Measurements from ENCODE around the gene RABGAP1L.
A peak's percentile ranks its signal among the peaks of the same experiment; 100 is the strongest.

The RABGAP1L gene

GRCh38 chr1:174296309-174296708 lies 137.0 kb downstream of the RABGAP1L start:
- Histone ChIP-seq H3K36me3 (ENCODE audit: low read length) (peaks cover 60% of the 10 kb centered on the region), H3K27ac (ENCODE audit: low read depth, low read length) (no peak overlapping the region)

DNA sequence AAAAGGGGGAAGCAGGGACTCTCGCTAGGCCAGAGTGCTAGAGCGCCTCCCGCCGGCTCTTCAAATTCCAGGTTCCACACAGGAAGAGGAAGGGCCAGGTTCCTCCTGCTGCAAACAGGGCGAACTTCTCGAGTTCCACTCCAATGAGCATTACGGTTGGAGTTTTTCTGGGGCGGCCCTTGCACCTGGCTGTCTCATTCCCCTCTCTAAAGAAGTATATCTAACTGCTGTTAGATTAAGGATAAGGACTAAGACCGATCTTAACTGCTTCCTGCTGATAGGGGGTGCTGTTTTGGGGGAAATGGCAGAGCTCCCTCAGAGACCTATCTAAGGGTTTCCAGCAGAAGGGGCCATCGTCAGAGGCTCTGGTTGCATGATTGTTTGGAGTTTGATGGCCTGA lies 138.0 kb downstream of the RABGAP1L start:
- Histone ChIP-seq H3K9me2 (replicated peaks; ENCODE audit: insufficient read depth, low read length) (no peaks in the 10 kb centered on the region), H3K4me3 (ENCODE audit: insufficient read depth, low read length, poor library complexity, severe bottlenecking) (no peak overlapping the region), H2AFZ (ENCODE audit: low read depth, low read length, severe bottlenecking) (no peak overlapping the region), H3F3A (ENCODE audit: insufficient read depth) (peaks cover under 1% of the 10 kb centered on the region), H3K9me3 (ENCODE audit: insufficient read depth, low read length) (peaks cover 29% of the 10 kb centered on the region), H3K9ac (ENCODE audit: low read length) (no peak overlapping the region), H4K20me1 (ENCODE audit: low read depth, low read length) (no peaks in the 10 kb centered on the region), H3K27ac (ENCODE audit: low read depth, low read length) (no peak overlapping the region), H3K4me2 (ENCODE audit: low read depth, low read length, poor library complexity, severe bottlenecking) (no peak overlapping the region), H3K27me3 (ENCODE audit: low read length) (no peaks in the 10 kb centered on the region), H3K36me3 (ENCODE audit: low read length) (peaks cover 65% of the 10 kb centered on the region), H3K79me2 (ENCODE audit: insufficient read depth, low read length) (peaks cover 67% of the 10 kb centered on the region)
- no peak for TF ChIP-seq EZH2phosphoT487 (conservative IDR thresholded peaks at IDR 0.05; ENCODE audit: low read length)
- TF ChIP-seq, protein P1, sequence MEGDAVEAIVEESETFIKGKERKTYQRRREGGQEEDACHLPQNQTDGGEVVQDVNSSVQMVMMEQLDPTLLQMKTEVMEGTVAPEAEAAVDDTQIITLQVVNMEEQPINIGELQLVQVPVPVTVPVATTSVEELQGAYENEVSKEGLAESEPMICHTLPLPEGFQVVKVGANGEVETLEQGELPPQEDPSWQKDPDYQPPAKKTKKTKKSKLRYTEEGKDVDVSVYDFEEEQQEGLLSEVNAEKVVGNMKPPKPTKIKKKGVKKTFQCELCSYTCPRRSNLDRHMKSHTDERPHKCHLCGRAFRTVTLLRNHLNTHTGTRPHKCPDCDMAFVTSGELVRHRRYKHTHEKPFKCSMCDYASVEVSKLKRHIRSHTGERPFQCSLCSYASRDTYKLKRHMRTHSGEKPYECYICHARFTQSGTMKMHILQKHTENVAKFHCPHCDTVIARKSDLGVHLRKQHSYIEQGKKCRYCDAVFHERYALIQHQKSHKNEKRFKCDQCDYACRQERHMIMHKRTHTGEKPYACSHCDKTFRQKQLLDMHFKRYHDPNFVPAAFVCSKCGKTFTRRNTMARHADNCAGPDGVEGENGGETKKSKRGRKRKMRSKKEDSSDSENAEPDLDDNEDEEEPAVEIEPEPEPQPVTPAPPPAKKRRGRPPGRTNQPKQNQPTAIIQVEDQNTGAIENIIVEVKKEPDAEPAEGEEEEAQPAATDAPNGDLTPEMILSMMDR (IDR thresholded peaks at IDR 0.05; ENCODE audit: insufficient read depth, low read length, poor library complexity, severe bottlenecking), result peak; percentile 11

More at GRCh38 chr1:174296309-174296708, 137.0 kb downstream of the RABGAP1L start:
- Histone ChIP-seq H3F3A (ENCODE audit: insufficient read depth) (no peaks in the 10 kb centered on the region), H4K20me1 (ENCODE audit: low read depth, low read length) (no peaks in the 10 kb centered on the region), H3K9me3 (ENCODE audit: insufficient read depth, low read length) (peaks cover 19% of the 10 kb centered on the region), H2AFZ (ENCODE audit: low read depth, low read length, severe bottlenecking) (no peak overlapping the region), H3K9me2 (replicated peaks; ENCODE audit: insufficient read depth, low read length) (no peaks in the 10 kb centered on the region), H3K4me3 (ENCODE audit: insufficient read depth, low read length, poor library complexity, severe bottlenecking) (no peak overlapping the region), H3K27me3 (ENCODE audit: low read length) (no peaks in the 10 kb centered on the region), H3K9ac (ENCODE audit: low read length) (no peak overlapping the region), H3K4me2 (ENCODE audit: low read depth, low read length, poor library complexity, severe bottlenecking) (no peak overlapping the region), H3K79me2 (ENCODE audit: insufficient read depth, low read length) (peaks cover 60% of the 10 kb centered on the region)
- no peak for TF ChIP-seq EZH2phosphoT487 (conservative IDR thresholded peaks at IDR 0.05; ENCODE audit: low read length)
- TF ChIP-seq, protein P1 (IDR thresholded peaks at IDR 0.05; ENCODE audit: insufficient read depth, low read length, poor library complexity, severe bottlenecking), result no peak

GRCh38 chr1:174301295-174302077 lies 142.2 kb downstream of the RABGAP1L start:
- H3K79me2 ChIP-seq (ENCODE audit: insufficient read depth, low read length), result peaks cover 58% of the 10 kb centered on the region
- H3K36me3 ChIP-seq (ENCODE audit: low read length), result peaks cover 77% of the 10 kb centered on the region
- H2AFZ ChIP-seq (ENCODE audit: low read depth, low read length, severe bottlenecking), result no peak overlapping the region
- no peak overlapping the region for H3K9ac ChIP-seq (ENCODE audit: low read length)
- no peak overlapping the region for H3K4me3 ChIP-seq (ENCODE audit: insufficient read depth, low read length, poor library complexity, severe bottlenecking)
- H3K4me2 ChIP-seq (ENCODE audit: low read depth, low read length, poor library complexity, severe bottlenecking), result no peak overlapping the region
- no peaks in the 10 kb centered on the region for H4K20me1 ChIP-seq (ENCODE audit: low read depth, low read length)
- H3K9me2 ChIP-seq (replicated peaks; ENCODE audit: insufficient read depth, low read length), result no peaks in the 10 kb centered on the region
- no peak overlapping the region for H3K27ac ChIP-seq (ENCODE audit: low read depth, low read length)
- no peaks in the 10 kb centered on the region for H3K27me3 ChIP-seq (ENCODE audit: low read length)
- no peak for TF ChIP-seq EZH2phosphoT487 (conservative IDR thresholded peaks at IDR 0.05; ENCODE audit: low read length)
- TF ChIP-seq, protein P1 (IDR thresholded peaks at IDR 0.05; ENCODE audit: insufficient read depth, low read length, poor library complexity, severe bottlenecking), result no peak
- H3K9me3 ChIP-seq (ENCODE audit: insufficient read depth, low read length), result peaks cover 38% of the 10 kb centered on the region
- peaks cover 7% of the 10 kb centered on the region for H3F3A ChIP-seq (ENCODE audit: insufficient read depth)
